Naive thymus-derived CD4-positive, alpha-beta T cell (primary cell): ENCODE measurements around the gene RERE. TPM values are rescaled to one million over a fixed set of nuclear protein-coding genes. Genes with fewer than 3 reads are reported as not detected.
A peak's percentile ranks its signal among the peaks of the same experiment; 100 is the strongest.
"Not testable (repeated sequence)": the region's sequence is repeated elsewhere in the genome, so short reads cannot be mapped to it uniquely, and the experiment has no call there.

Source experiments
- ATAC-seq: fragments of 150-1000 bp; cut with Tn5 transposase; 2 replicates; pipeline ENCODE4 v1.10.0; 2021; ENCODE audit warnings: mild to moderate bottlenecking, moderate library complexity
- CTCF ChIA-PET: fragments of 350-600 bp; sonication (Branson Sonifier 250); formaldehyde crosslinking; loops from one replicate; lab custom pipeline; 2021; ENCODE audit warnings: antibody characterized with exemption; lab: Charles Lee
- POLR2A ChIA-PET: fragments of 350-600 bp; sonication (Branson Sonifier 250); formaldehyde crosslinking; loops from one replicate; lab custom pipeline; 2021; ENCODE audit warnings: antibody characterized with exemption, inconsistent platforms; lab: Charles Lee
- DNase-seq, 9 donors: peaks; one replicate each; pipeline versions ENCODE4 v3.0.0 to v3.0.0-alpha.2; 2020 to 2022; ENCODE audit warnings: mixed read lengths in 1 of 9
- H3K27ac ChIP-seq: one replicate; pipeline ENCODE4 v1.7.0; 2013; ENCODE audit warnings: mild to moderate bottlenecking, low read depth, low read length, moderate library complexity
- H3K27me3 ChIP-seq, 2 donors: one replicate each; pipeline ENCODE4 v1.7.0; 2013; ENCODE audit warnings: low read length in 2 of 2, mild to moderate bottlenecking in 2 of 2, moderate library complexity in 2 of 2; ENCODE audit not compliant: control insufficient read depth in 2 of 2, insufficient read depth in 2 of 2
- H3K36me3 ChIP-seq, 3 experiments: 1 replicate in 2 of 3; 2 replicates in 1 of 3; pipeline ENCODE4 v1.7.0; 2013; ENCODE audit warnings: low read length in 3 of 3, mild to moderate bottlenecking in 3 of 3, moderate library complexity in 1 of 3; ENCODE audit not compliant: insufficient read depth in 3 of 3, control insufficient read depth in 2 of 3
- H3K4me1 ChIP-seq, 2 donors: one replicate each; pipeline ENCODE4 v1.7.0; 2013; ENCODE audit warnings: low read length in 2 of 2, mild to moderate bottlenecking in 2 of 2, moderate library complexity in 1 of 2; ENCODE audit not compliant: control insufficient read depth in 2 of 2, insufficient read depth in 2 of 2
- H3K4me3 ChIP-seq: 2 replicates; pipeline ENCODE4 v1.7.0; 2013; ENCODE audit warnings: mild to moderate bottlenecking, low read length
- H3K9me3 ChIP-seq, 3 experiments: 1 replicate in 2 of 3; 2 replicates in 1 of 3; pipeline ENCODE4 v1.7.0; 2013; ENCODE audit warnings: low read length in 3 of 3; ENCODE audit not compliant: control insufficient read depth in 2 of 3
- H3K27ac Mint-ChIP-seq, 9 donors: one replicate each; pipeline ENCODE4 v1.8.0; 2020 to 2022; ENCODE audit warnings: mixed read lengths in 9 of 9, mild to moderate bottlenecking in 8 of 9, moderate library complexity in 5 of 9, inconsistent platforms in 2 of 9
- H3K27me3 Mint-ChIP-seq, 5 donors: one replicate each; pipeline ENCODE4 v1.8.0; 2021 to 2022; ENCODE audit warnings: mixed read lengths in 5 of 5, mild to moderate bottlenecking in 1 of 5
- H3K36me3 Mint-ChIP-seq, 5 donors: one replicate each; pipeline ENCODE4 v1.8.0; 2020 to 2022; ENCODE audit warnings: mixed read lengths in 5 of 5, mild to moderate bottlenecking in 3 of 5, inconsistent platforms in 1 of 5
- H3K4me1 Mint-ChIP-seq, 7 donors: one replicate each; pipeline ENCODE4 v1.8.0; 2020 to 2022; ENCODE audit warnings: mixed read lengths in 7 of 7, mild to moderate bottlenecking in 3 of 7, inconsistent platforms in 1 of 7
- H3K4me3 Mint-ChIP-seq, 10 donors: one replicate each; pipeline ENCODE4 v1.8.0; 2020 to 2022; ENCODE audit warnings: mild to moderate bottlenecking in 10 of 10, mixed read lengths in 10 of 10, moderate library complexity in 6 of 10, inconsistent platforms in 2 of 10
- H3K9me3 Mint-ChIP-seq, 11 donors: one replicate each; pipeline ENCODE4 v1.8.0; 2020 to 2022; ENCODE audit warnings: mixed read lengths in 11 of 11, mild to moderate bottlenecking in 4 of 11, inconsistent platforms in 1 of 11, moderate library complexity in 1 of 11
- intact Hi-C, 2 donors: fragments of 100-400 bp; cut with micrococcal nuclease; formaldehyde crosslinking; loops; one replicate each; pipeline ENCODE4 v1.15.1; 2023
- polyA plus RNA-seq, 2 donors: library from polyadenylated mRNA; unstranded; fragments of 300-500 nt; fragmentation: Illumina TruSeq; gene quantifications; one replicate each; pipeline ENCODE4 v1.2.3, GENCODE V29; 2021
- total RNA-seq, 6 experiments: library from RNA in 5 of 6; stranded (reverse) in 5 of 6; gene quantifications; 1 replicate in 5 of 6; 2 replicates in 1 of 6; pipeline ENCODE4 v1.2.3 and lab custom pipeline; 2021 to 2026

The RERE gene
- total and polyA plus RNA-seq, 7 experiments from 2014 or later: 7.3 to 114 (median 106) TPM

GRCh38 chr1:8595941-8596340 lies 221.5 kb downstream of the RERE start:
- H3K4me3 ChIP-seq: no peak overlapping the region
- no peak for DNase-seq
- no peak overlapping the region for H3K4me3 Mint-ChIP-seq
- POLR2A ChIA-PET: no interaction called here
- H3K27me3 ChIP-seq: no peaks in the 10 kb centered on the region
- no peak overlapping the region for H3K27ac ChIP-seq
- H3K9me3 Mint-ChIP-seq: peaks cover 0 to 4% (median 0%) of the 10 kb centered on the region in 11 donors
- H3K4me1 Mint-ChIP-seq: peaks cover 7 to 44% (median 22%) of the 10 kb centered on the region in 7 donors
- H3K36me3 ChIP-seq: no peaks in the 10 kb centered on the region
- ATAC-seq: no peak
- no peaks in the 10 kb centered on the region for H3K27me3 Mint-ChIP-seq
- peaks cover 0 to 30% (median 13%) of the 10 kb centered on the region in 5 donors for H3K36me3 Mint-ChIP-seq
- CTCF ChIA-PET: interaction anchor here (0.5 to 0.7 kb wide), 3 partner anchors 31 to 419 kb away, joined by 3 to 4 read pairs (median 3); no protein-coding TSS in a partner anchor
- peaks cover 0 to 5% (median 0%) of the 10 kb centered on the region in 3 experiments for H3K9me3 ChIP-seq
- H3K27ac Mint-ChIP-seq: no peak overlapping the region
- no peaks in the 10 kb centered on the region for H3K4me1 ChIP-seq
- intact Hi-C loops: no loop called here

- DNase-seq: no peak
- peaks cover 0 to 5% (median 0%) of the 10 kb centered on the region in 3 experiments for H3K9me3 ChIP-seq
- no peaks in the 10 kb centered on the region for H3K36me3 ChIP-seq
- intact Hi-C loops: no loop called here
- no peak overlapping the region for H3K27ac Mint-ChIP-seq
- no peaks in the 10 kb centered on the region for H3K27me3 Mint-ChIP-seq
- ChIA-PET CTCF (interaction anchor here (0.5 to 0.7 kb wide), 2 partner anchors 30 to 108 kb away, joined by 3 read pairs; no protein-coding TSS in a partner anchor), POLR2A (no interaction called here)
- ATAC-seq: no peak
- H3K4me1 Mint-ChIP-seq: peaks cover 11 to 47% (median 26%) of the 10 kb centered on the region in 7 donors
- peaks cover 0 to 30% (median 12%) of the 10 kb centered on the region in 5 donors for H3K36me3 Mint-ChIP-seq
- no peaks in the 10 kb centered on the region for H3K27me3 ChIP-seq
- H3K4me3 ChIP-seq: no peak overlapping the region
- no peak overlapping the region for H3K4me3 Mint-ChIP-seq
- H3K4me1 ChIP-seq: no peaks in the 10 kb centered on the region
- no peak overlapping the region for H3K27ac ChIP-seq
- H3K9me3 Mint-ChIP-seq: peaks cover 0 to 4% (median 0%) of the 10 kb centered on the region in 11 donors
Measured at GRCh38 chr1:8595332-8595731, 222.1 kb downstream of the RERE start.

DNA sequence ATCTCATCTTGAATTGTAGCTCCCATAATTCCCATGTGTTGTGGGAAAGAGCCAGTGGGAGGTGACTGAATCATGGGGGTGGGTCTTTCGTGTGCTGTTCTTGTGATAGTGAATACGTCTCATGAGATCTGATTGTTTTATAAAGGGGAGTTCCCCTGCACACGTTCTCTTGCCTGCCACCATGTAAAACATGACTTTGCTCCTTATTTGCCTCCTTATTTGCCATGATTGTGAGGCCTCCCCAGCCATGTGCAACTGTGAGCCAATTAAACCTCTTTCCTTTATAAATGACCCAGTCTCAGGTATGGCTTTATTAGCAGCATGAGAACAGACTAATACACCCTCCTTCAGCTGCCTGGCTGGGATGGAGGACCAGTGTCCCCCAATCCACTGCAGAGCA lies 224.1 kb downstream of the RERE start:
- H3K9me3 ChIP-seq, CTCF ChIA-PET, intact Hi-C loops, H3K36me3 ChIP-seq, H3K4me3 ChIP-seq, H3K27ac ChIP-seq, DNase-seq, ATAC-seq, H3K27me3 Mint-ChIP-seq, H3K9me3 Mint-ChIP-seq, POLR2A ChIA-PET, H3K27me3 ChIP-seq, H3K4me1 ChIP-seq, H3K4me3 Mint-ChIP-seq: not testable (repeated sequence)
- Mint-ChIP-seq H3K27ac (peak overlapping the region in 2 of 9 donors; percentile 60 to 75), H3K4me1 (peaks cover 9 to 41% (median 25%) of the 10 kb centered on the region in 7 donors), H3K36me3 (peaks cover 0 to 29% (median 9%) of the 10 kb centered on the region in 5 donors)

- H3K36me3 Mint-ChIP-seq: peaks cover 0 to 21% (median 9%) of the 10 kb centered on the region in 5 donors
- no peaks in the 10 kb centered on the region for H3K27me3 Mint-ChIP-seq
- peak overlapping the region in 2 of 9 donors; percentile 42 to 53 for H3K27ac Mint-ChIP-seq
- H3K27me3 ChIP-seq: no peaks in the 10 kb centered on the region
- POLR2A ChIA-PET: no interaction called here
- CTCF ChIA-PET: interaction anchor here (1.2 kb wide), 1 partner anchor 22 kb away, joined by 4 read pairs; no protein-coding TSS in a partner anchor
- no peaks in the 10 kb centered on the region for H3K36me3 ChIP-seq
- H3K4me1 Mint-ChIP-seq: peaks cover 9 to 48% (median 39%) of the 10 kb centered on the region in 7 donors
- H3K9me3 ChIP-seq: peaks cover 0 to 5% (median 0%) of the 10 kb centered on the region in 3 experiments
- no peak for ATAC-seq
- no peak overlapping the region for H3K4me3 ChIP-seq
- H3K9me3 Mint-ChIP-seq: peaks cover 0 to 4% (median 0%) of the 10 kb centered on the region in 11 donors
- peak overlapping the region in 2 of 10 donors; percentile 3 to 9 for H3K4me3 Mint-ChIP-seq
- H3K4me1 ChIP-seq: no peaks in the 10 kb centered on the region
- no peak overlapping the region for H3K27ac ChIP-seq
- intact Hi-C loops: no loop called here
- DNase-seq: no peak
Measured at GRCh38 chr1:8591569-8591968, 225.9 kb downstream of the RERE start.

- Mint-ChIP-seq H3K27ac (peak overlapping the region in 5 of 9 donors; percentile 16 to 45 (median 29)), H3K9me3 (peaks cover 0 to 4% (median 0%) of the 10 kb centered on the region in 11 donors), H3K4me3 (peak overlapping the region in 5 of 10 donors; percentile 8 to 68 (median 57)), H3K27me3 (no peaks in the 10 kb centered on the region), H3K4me1 (peaks cover 9 to 41% (median 36%) of the 10 kb centered on the region in 7 donors), H3K36me3 (peaks cover 0 to 21% (median 9%) of the 10 kb centered on the region in 5 donors)
- peaks cover 0 to 5% (median 0%) of the 10 kb centered on the region in 3 experiments for H3K9me3 ChIP-seq
- intact Hi-C loops: no loop called here
- ChIA-PET POLR2A (no interaction called here), CTCF (interaction anchor here (1.2 kb wide), 1 partner anchor 21 kb away, joined by 4 read pairs; no protein-coding TSS in a partner anchor)
- DNase-seq (peak in 1 of 9 donors; percentile 13), ATAC-seq (no peak)
- H3K27ac ChIP-seq: no peak overlapping the region
- no peak overlapping the region for H3K4me3 ChIP-seq
- no peaks in the 10 kb centered on the region for H3K27me3 ChIP-seq
- no peaks in the 10 kb centered on the region for H3K36me3 ChIP-seq
- H3K4me1 ChIP-seq: no peaks in the 10 kb centered on the region
Measured at GRCh38 chr1:8590721-8591351, 226.6 kb downstream of the RERE start.

DNA sequence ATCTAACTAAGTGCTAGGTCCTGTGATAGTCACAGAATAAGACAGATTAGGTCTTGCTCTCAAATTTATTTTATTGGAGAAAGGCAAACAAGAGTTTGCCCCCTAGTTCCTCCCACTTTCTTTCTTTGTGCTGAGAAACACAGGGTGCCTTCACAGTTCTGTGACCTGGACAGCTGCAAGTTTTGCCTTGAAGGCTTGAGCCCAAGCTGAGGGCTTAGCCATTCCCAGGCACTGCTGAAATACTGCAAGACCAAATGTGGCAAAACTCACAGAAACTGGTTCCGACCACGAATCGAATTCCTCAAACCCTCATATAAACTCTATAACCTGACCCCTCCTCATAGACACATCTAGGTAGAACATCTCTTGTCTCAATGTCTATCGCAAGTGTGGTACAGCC lies 227.9 kb downstream of the RERE start:
- intact Hi-C loops: no loop called here
- no peaks in the 10 kb centered on the region for H3K27me3 Mint-ChIP-seq
- peaks cover 0 to 4% (median 0%) of the 10 kb centered on the region in 11 donors for H3K9me3 Mint-ChIP-seq
- CTCF ChIA-PET: no interaction called here
- no peak overlapping the region for H3K27ac Mint-ChIP-seq
- H3K4me3 Mint-ChIP-seq: no peak overlapping the region
- Histone ChIP-seq H3K27ac (no peak overlapping the region), H3K4me1 (no peaks in the 10 kb centered on the region), H3K36me3 (no peaks in the 10 kb centered on the region), H3K9me3 (peaks cover 0 to 5% (median 0%) of the 10 kb centered on the region in 3 experiments), H3K4me3 (no peak overlapping the region), H3K27me3 (no peaks in the 10 kb centered on the region)
- peaks cover 9 to 38% (median 34%) of the 10 kb centered on the region in 7 donors for H3K4me1 Mint-ChIP-seq
- no peak for DNase-seq
- ATAC-seq: no peak
- H3K36me3 Mint-ChIP-seq: peaks cover 0 to 21% (median 9%) of the 10 kb centered on the region in 5 donors
- POLR2A ChIA-PET: no interaction called here
